ENCODE data around the gene SNN.

DNA sequence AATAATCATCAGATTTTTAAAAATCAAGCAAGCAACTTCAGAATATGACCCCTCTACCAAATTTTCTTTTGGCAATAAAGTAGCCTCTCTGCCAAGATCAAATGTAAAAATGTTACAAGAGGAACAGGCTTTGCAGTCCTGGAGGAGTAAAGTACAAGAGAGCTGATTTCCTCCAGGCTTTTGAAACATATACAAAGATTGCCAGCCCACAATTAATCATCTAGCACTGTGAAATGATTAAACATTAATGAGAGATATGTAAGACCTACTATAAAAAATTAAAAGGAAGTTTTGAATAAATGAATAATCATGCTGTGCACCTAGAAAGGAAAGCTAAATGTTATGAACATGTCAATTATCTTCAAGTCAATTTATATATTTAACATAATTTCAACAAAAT is 48.1 kb downstream of the SNN start:
- TF ChIP-seq, protein P1, sequence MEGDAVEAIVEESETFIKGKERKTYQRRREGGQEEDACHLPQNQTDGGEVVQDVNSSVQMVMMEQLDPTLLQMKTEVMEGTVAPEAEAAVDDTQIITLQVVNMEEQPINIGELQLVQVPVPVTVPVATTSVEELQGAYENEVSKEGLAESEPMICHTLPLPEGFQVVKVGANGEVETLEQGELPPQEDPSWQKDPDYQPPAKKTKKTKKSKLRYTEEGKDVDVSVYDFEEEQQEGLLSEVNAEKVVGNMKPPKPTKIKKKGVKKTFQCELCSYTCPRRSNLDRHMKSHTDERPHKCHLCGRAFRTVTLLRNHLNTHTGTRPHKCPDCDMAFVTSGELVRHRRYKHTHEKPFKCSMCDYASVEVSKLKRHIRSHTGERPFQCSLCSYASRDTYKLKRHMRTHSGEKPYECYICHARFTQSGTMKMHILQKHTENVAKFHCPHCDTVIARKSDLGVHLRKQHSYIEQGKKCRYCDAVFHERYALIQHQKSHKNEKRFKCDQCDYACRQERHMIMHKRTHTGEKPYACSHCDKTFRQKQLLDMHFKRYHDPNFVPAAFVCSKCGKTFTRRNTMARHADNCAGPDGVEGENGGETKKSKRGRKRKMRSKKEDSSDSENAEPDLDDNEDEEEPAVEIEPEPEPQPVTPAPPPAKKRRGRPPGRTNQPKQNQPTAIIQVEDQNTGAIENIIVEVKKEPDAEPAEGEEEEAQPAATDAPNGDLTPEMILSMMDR (IDR thresholded peaks at IDR 0.05; ENCODE audit: poor library complexity): no peak
- TF ChIP-seq EZH2 (IDR thresholded peaks at IDR 0.05; ENCODE audit: borderline replicate concordance): no peak
